ENCODE measurements around the gene ADAM12.

ADAM12 gene

GRCh38 chr10:126210051-126210651, 178.1 kb downstream of the ADAM12 start:
- no peak for TF ChIP-seq EZH2 (IDR thresholded peaks at IDR 0.05; ENCODE audit: borderline replicate concordance, low read depth, low read length, severe bottlenecking)
- TF ChIP-seq CTCF (IDR thresholded peaks at IDR 0.05; ENCODE audit: borderline replicate concordance, extremely low read depth, low read length, poor library complexity, severe bottlenecking), result no peak
- ATAC-seq (ENCODE audit: insufficient read depth, low read depth), result no peak
- Histone ChIP-seq H3K36me3 (ENCODE audit: insufficient read depth, low read length) (no peaks in the 10 kb centered on the region), H3K4me2 (ENCODE audit: insufficient read depth, low read length) (no peak overlapping the region), H3K9me3 (ENCODE audit: insufficient read depth, low read length, severe bottlenecking) (no peaks in the 10 kb centered on the region), H2AFZ (ENCODE audit: low read depth, low read length) (no peak overlapping the region), H3K79me2 (ENCODE audit: insufficient read depth, low read length) (no peaks in the 10 kb centered on the region), H3K4me3 (ENCODE audit: low read depth in 1 of 2, low read length in 2 of 2) (no peak overlapping the region), H4K20me1 (ENCODE audit: insufficient read depth, low read length) (no peaks in the 10 kb centered on the region), H3K27ac (ENCODE audit: low read length) (no peak overlapping the region), H3K4me1 (ENCODE audit: insufficient read depth, low read length) (no peaks in the 10 kb centered on the region), H3K9ac (ENCODE audit: low read depth, low read length) (no peak overlapping the region), H3K27me3 (ENCODE audit: insufficient read depth, low read length, poor library complexity) (no peaks in the 10 kb centered on the region)
- DNase-seq, result no peak

- Histone ChIP-seq H3K9ac (ENCODE audit: low read depth, low read length) (no peak overlapping the region), H4K20me1 (ENCODE audit: insufficient read depth, low read length) (no peaks in the 10 kb centered on the region), H3K27ac (ENCODE audit: low read length) (no peak overlapping the region), H3K4me3 (ENCODE audit: low read depth in 1 of 2, low read length in 2 of 2) (no peak overlapping the region), H3K9me3 (ENCODE audit: insufficient read depth, low read length, severe bottlenecking) (no peaks in the 10 kb centered on the region), H3K4me2 (ENCODE audit: insufficient read depth, low read length) (no peak overlapping the region), H2AFZ (ENCODE audit: low read depth, low read length) (no peak overlapping the region), H3K27me3 (ENCODE audit: insufficient read depth, low read length, poor library complexity) (no peaks in the 10 kb centered on the region), H3K36me3 (ENCODE audit: insufficient read depth, low read length) (no peaks in the 10 kb centered on the region), H3K79me2 (ENCODE audit: insufficient read depth, low read length) (no peaks in the 10 kb centered on the region), H3K4me1 (ENCODE audit: insufficient read depth, low read length) (no peaks in the 10 kb centered on the region)
- ATAC-seq (ENCODE audit: insufficient read depth, low read depth) (no peak), DNase-seq (no peak)
- TF ChIP-seq EZH2 (IDR thresholded peaks at IDR 0.05; ENCODE audit: borderline replicate concordance, low read depth, low read length, severe bottlenecking) (no peak), CTCF (IDR thresholded peaks at IDR 0.05; ENCODE audit: borderline replicate concordance, extremely low read depth, low read length, poor library complexity, severe bottlenecking) (no peak)
These were observed 178.8 kb downstream of the ADAM12 start for GRCh38 chr10:126209451-126209850.

- DNase-seq (no peak), ATAC-seq (ENCODE audit: insufficient read depth, low read depth) (no peak)
- no peaks in the 10 kb centered on the region for H3K4me1 ChIP-seq (ENCODE audit: insufficient read depth, low read length)
- H3K27ac ChIP-seq (ENCODE audit: low read length), result no peak overlapping the region
- H4K20me1 ChIP-seq (ENCODE audit: insufficient read depth, low read length), result no peaks in the 10 kb centered on the region
- H3K36me3 ChIP-seq (ENCODE audit: insufficient read depth, low read length), result no peaks in the 10 kb centered on the region
- no peaks in the 10 kb centered on the region for H3K27me3 ChIP-seq (ENCODE audit: insufficient read depth, low read length, poor library complexity)
- H2AFZ ChIP-seq (ENCODE audit: low read depth, low read length), result no peak overlapping the region
- H3K4me2 ChIP-seq (ENCODE audit: insufficient read depth, low read length), result no peak overlapping the region
- no peak for TF ChIP-seq CTCF (IDR thresholded peaks at IDR 0.05; ENCODE audit: borderline replicate concordance, extremely low read depth, low read length, poor library complexity, severe bottlenecking)
- H3K9me3 ChIP-seq (ENCODE audit: insufficient read depth, low read length, severe bottlenecking), result no peaks in the 10 kb centered on the region
- no peak overlapping the region for H3K4me3 ChIP-seq (ENCODE audit: low read depth in 1 of 2, low read length in 2 of 2)
- no peaks in the 10 kb centered on the region for H3K79me2 ChIP-seq (ENCODE audit: insufficient read depth, low read length)
- H3K9ac ChIP-seq (ENCODE audit: low read depth, low read length), result no peak overlapping the region
These were observed 179.5 kb downstream of the ADAM12 start for GRCh38 chr10:126208726-126209302.
